Activated CD8-positive, alpha-beta memory T cell treated with anti-CD3 and anti-CD28 coated beads, Interleukin-2, amount 10 ng/mL, durations not matched to agents 7 days and 5 days (primary cell): ENCODE data around the gene ALAS1. TPM values are rescaled to one million over a fixed set of nuclear protein-coding genes. Genes with fewer than 3 reads are reported as not detected.
A peak's percentile ranks its signal among the peaks of the same experiment; 100 is the strongest.

Experiments
- ATAC-seq: fragments of 150-1000 bp; cut with Tn5 transposase; one replicate; pipeline ENCODE4 v1.10.0; 2021; ENCODE audit warnings: moderate library complexity
- CTCF ChIA-PET: fragments of 350-600 bp; sonication (Branson Sonifier 250); formaldehyde crosslinking; loops from one replicate; lab custom pipeline; 2021; ENCODE audit warnings: antibody characterized with exemption; lab: Charles Lee
- DNase-seq: peaks from one replicate; pipeline ENCODE4 v3.0.0-alpha.2; 2020
- H3K27ac Mint-ChIP-seq: one replicate; pipeline ENCODE4 v1.8.0; 2021; ENCODE audit warnings: mild to moderate bottlenecking, mixed read lengths
- H3K27me3 Mint-ChIP-seq: one replicate; pipeline ENCODE4 v1.8.0; 2021; ENCODE audit warnings: mixed read lengths
- H3K36me3 Mint-ChIP-seq: one replicate; pipeline ENCODE4 v1.8.0; 2021; ENCODE audit warnings: mild to moderate bottlenecking, mixed read lengths
- H3K4me1 Mint-ChIP-seq: one replicate; pipeline ENCODE4 v1.8.0; 2021; ENCODE audit warnings: mixed read lengths
- H3K4me3 Mint-ChIP-seq: one replicate; pipeline ENCODE4 v1.8.0; 2021; ENCODE audit warnings: mild to moderate bottlenecking, moderate library complexity, mixed read lengths
- H3K9me3 Mint-ChIP-seq: one replicate; pipeline ENCODE4 v1.8.0; 2022; ENCODE audit warnings: low read depth, mixed read lengths
- total RNA-seq, 2 experiments: library from RNA; stranded (reverse); gene quantifications; one replicate each; pipeline ENCODE4 v1.2.3, GENCODE V29; 2021

ALAS1 gene
- total RNA-seq, 2 experiments from 2014 or later: 61.3 to 84.2 TPM

GRCh38 chr3:52196977-52197376 is 983 bp upstream of the ALAS1 start:
- DNase-seq (no peak), ATAC-seq (no peak)
- no peaks in the 10 kb centered on the region for H3K9me3 Mint-ChIP-seq
- CTCF ChIA-PET: interaction anchor here (0.8 to 1.7 kb wide), 5 partner anchors 11 to 196 kb away, joined by 3 to 4 read pairs (median 4); no protein-coding TSS in a partner anchor
- no peaks in the 10 kb centered on the region for H3K27me3 Mint-ChIP-seq
- no peak overlapping the region for H3K4me3 Mint-ChIP-seq
- peaks cover 20% of the 10 kb centered on the region for H3K36me3 Mint-ChIP-seq
- peaks cover 45% of the 10 kb centered on the region for H3K4me1 Mint-ChIP-seq
- no peak overlapping the region for H3K27ac Mint-ChIP-seq

GRCh38 chr3:52197499-52197841 is 490 bp upstream of the ALAS1 start:
- CTCF ChIA-PET: interaction anchor here (0.8 to 1.7 kb wide), 5 partner anchors 10 to 196 kb away, joined by 3 to 4 read pairs (median 4); no protein-coding TSS in a partner anchor

GRCh38 chr3:52198643-52199608 is 966 bp downstream of the ALAS1 start:
- DNase-seq (no peak), ATAC-seq (no peak)
- CTCF ChIA-PET: no interaction called here
- Mint-ChIP-seq H3K9me3 (no peaks in the 10 kb centered on the region), H3K27me3 (no peaks in the 10 kb centered on the region), H3K4me1 (peaks cover 58% of the 10 kb centered on the region), H3K27ac (peak overlapping the region; percentile 89), H3K36me3 (peaks cover 34% of the 10 kb centered on the region), H3K4me3 (peak overlapping the region; percentile 89)

More at GRCh38 chr3:52197499-52197841, 490 bp upstream of the ALAS1 start:
- ATAC-seq (no peak), DNase-seq (no peak)
- H3K9me3 Mint-ChIP-seq: no peaks in the 10 kb centered on the region
- H3K4me1 Mint-ChIP-seq: peaks cover 49% of the 10 kb centered on the region
- peak overlapping the region; percentile 89 for H3K4me3 Mint-ChIP-seq
- peak overlapping the region; percentile 89 for H3K27ac Mint-ChIP-seq
- H3K36me3 Mint-ChIP-seq: peaks cover 23% of the 10 kb centered on the region
- H3K27me3 Mint-ChIP-seq: no peaks in the 10 kb centered on the region

- Mint-ChIP-seq H3K9me3 (no peaks in the 10 kb centered on the region), H3K36me3 (peaks cover 55% of the 10 kb centered on the region), H3K27me3 (no peaks in the 10 kb centered on the region), H3K4me1 (peaks cover 76% of the 10 kb centered on the region), H3K4me3 (no peak overlapping the region), H3K27ac (no peak overlapping the region)
- CTCF ChIA-PET: interaction anchor here (0.6 to 4.1 kb wide), 5 partner anchors 8 to 52 kb away, joined by 3 to 19 read pairs (median 3); no protein-coding TSS in a partner anchor
- ATAC-seq: no peak
- no peak for DNase-seq
Observed at GRCh38 chr3:52200981-52201679, 3.2 kb downstream of the ALAS1 start.

- peak overlapping the region; percentile 0 for H3K27ac Mint-ChIP-seq
- no peaks in the 10 kb centered on the region for H3K9me3 Mint-ChIP-seq
- H3K4me3 Mint-ChIP-seq: no peak overlapping the region
Observed at GRCh38 chr3:52202384-52203077, 4.6 kb downstream of the ALAS1 start.

GRCh38 chr3:52203701-52204100 is 5.7 kb downstream of the ALAS1 start:
- H3K27me3 Mint-ChIP-seq: no peaks in the 10 kb centered on the region
- H3K27ac Mint-ChIP-seq: no peak overlapping the region
- CTCF ChIA-PET: interaction anchor here (4.1 kb wide), 1 partner anchor 16 kb away, joined by 19 read pairs; no protein-coding TSS in a partner anchor
- no peak for DNase-seq
- ATAC-seq: no peak
- peaks cover 59% of the 10 kb centered on the region for H3K4me1 Mint-ChIP-seq
- peaks cover 76% of the 10 kb centered on the region for H3K36me3 Mint-ChIP-seq
- no peaks in the 10 kb centered on the region for H3K9me3 Mint-ChIP-seq
- H3K4me3 Mint-ChIP-seq: no peak overlapping the region

More at GRCh38 chr3:52202384-52203077, 4.6 kb downstream of the ALAS1 start:
- Mint-ChIP-seq H3K36me3 (peaks cover 65% of the 10 kb centered on the region), H3K27me3 (no peaks in the 10 kb centered on the region), H3K4me1 (peaks cover 64% of the 10 kb centered on the region)
- ATAC-seq (no peak), DNase-seq (no peak)
- CTCF ChIA-PET: interaction anchor here (1.1 to 4.1 kb wide), 2 partner anchors 16 to 18 kb away, joined by 5 to 19 read pairs; no protein-coding TSS in a partner anchor

GRCh38 chr3:52204337-52205073 is 6.5 kb downstream of the ALAS1 start:
- Mint-ChIP-seq H3K4me1 (peaks cover 51% of the 10 kb centered on the region), H3K36me3 (peaks cover 73% of the 10 kb centered on the region), H3K4me3 (no peak overlapping the region), H3K27me3 (no peaks in the 10 kb centered on the region), H3K27ac (peak overlapping the region; percentile 4), H3K9me3 (no peaks in the 10 kb centered on the region)
- DNase-seq (no peak), ATAC-seq (peak; percentile 42)
- CTCF ChIA-PET: interaction anchor here (1.6 to 2.6 kb wide), 3 partner anchors 13 to 18 kb away, joined by 4 to 19 read pairs (median 6); no protein-coding TSS in a partner anchor

GRCh38 chr3:52205727-52206372 is 7.9 kb downstream of the ALAS1 start:
- no peak for ATAC-seq

GRCh38 chr3:52208556-52208955 is 10.6 kb downstream of the ALAS1 start:
- no peaks in the 10 kb centered on the region for H3K9me3 Mint-ChIP-seq
- CTCF ChIA-PET: interaction anchor here (1.0 to 4.4 kb wide), 4 partner anchors 8 to 131 kb away, joined by 3 to 22 read pairs (median 6); no protein-coding TSS in a partner anchor
- DNase-seq: no peak
- peaks cover 24% of the 10 kb centered on the region for H3K4me1 Mint-ChIP-seq
- no peak overlapping the region for H3K27ac Mint-ChIP-seq
- no peaks in the 10 kb centered on the region for H3K27me3 Mint-ChIP-seq
- H3K4me3 Mint-ChIP-seq: no peak overlapping the region
- ATAC-seq: no peak
- H3K36me3 Mint-ChIP-seq: peaks cover 70% of the 10 kb centered on the region

More at GRCh38 chr3:52205727-52206372, 7.9 kb downstream of the ALAS1 start:
- DNase-seq: no peak
- no peaks in the 10 kb centered on the region for H3K27me3 Mint-ChIP-seq
- no peak overlapping the region for H3K4me3 Mint-ChIP-seq
- peak overlapping the region; percentile 4 for H3K27ac Mint-ChIP-seq
- peaks cover 44% of the 10 kb centered on the region for H3K4me1 Mint-ChIP-seq
- CTCF ChIA-PET: interaction anchor here (1.0 to 2.6 kb wide), 6 partner anchors 11 to 204 kb away, joined by 3 to 19 read pairs (median 5); no protein-coding TSS in a partner anchor
- no peaks in the 10 kb centered on the region for H3K9me3 Mint-ChIP-seq
- peaks cover 71% of the 10 kb centered on the region for H3K36me3 Mint-ChIP-seq

- CTCF ChIA-PET: interaction anchor here (0.8 to 4.4 kb wide), 3 partner anchors 10 to 129 kb away, joined by 3 to 22 read pairs (median 7); no protein-coding TSS in a partner anchor
- DNase-seq (no peak), ATAC-seq (no peak)
- Mint-ChIP-seq H3K4me3 (no peak overlapping the region), H3K4me1 (peaks cover 12% of the 10 kb centered on the region), H3K9me3 (no peaks in the 10 kb centered on the region), H3K27me3 (no peaks in the 10 kb centered on the region), H3K36me3 (peaks cover 61% of the 10 kb centered on the region), H3K27ac (no peak overlapping the region)
Observed at GRCh38 chr3:52210037-52210436, 12.1 kb downstream of the ALAS1 start.

GRCh38 chr3:52210550-52211046 is 12.6 kb downstream of the ALAS1 start:
- CTCF ChIA-PET: interaction anchor here (0.8 to 4.4 kb wide), 3 partner anchors 9 to 129 kb away, joined by 3 to 22 read pairs (median 7); no protein-coding TSS in a partner anchor
- Mint-ChIP-seq H3K4me1 (peaks cover 9% of the 10 kb centered on the region), H3K9me3 (no peaks in the 10 kb centered on the region), H3K27me3 (no peaks in the 10 kb centered on the region), H3K27ac (no peak overlapping the region), H3K36me3 (peaks cover 58% of the 10 kb centered on the region), H3K4me3 (no peak overlapping the region)
- DNase-seq (no peak), ATAC-seq (no peak)
